WTC11 (cell line): ENCODE measurements around the gene KIAA1755. TPM values are rescaled to one million over a fixed set of nuclear protein-coding genes. Genes with fewer than 3 reads are reported as not detected.
A peak's percentile ranks its signal among the peaks of the same experiment; 100 is the strongest.

Experiments
- ATAC-seq: fragments of 200-7000 bp; cut with Tn5 transposase; 2 replicates; pipeline ENCODE4 v1.10.0; 2021; ENCODE audit warnings: mild to moderate bottlenecking, moderate library complexity
- CTCF ChIA-PET: fragments of 300-600 bp; sonication (Branson Sonifier 250); formaldehyde crosslinking; loops from one replicate; lab custom pipeline; 2021; ENCODE audit warnings: antibody characterized with exemption; lab: Charles Lee
- POLR2A ChIA-PET: fragments of 350-600 bp; sonication (Branson Sonifier 250); formaldehyde crosslinking; loops from one replicate; lab custom pipeline; 2021; ENCODE audit warnings: antibody characterized with exemption; lab: Charles Lee
- DNase-seq: peaks from one replicate; pipeline ENCODE4 v3.0.0; 2021; ENCODE audit warnings: low spot score
- H3K27ac Mint-ChIP-seq: 2 replicates; pipeline ENCODE4 v1.8.0; 2021; ENCODE audit warnings: mixed read lengths
- H3K27me3 Mint-ChIP-seq: 2 replicates; pipeline ENCODE4 v1.8.0; 2021; ENCODE audit warnings: low read depth, mild to moderate bottlenecking, moderate library complexity, mixed read lengths
- H3K36me3 Mint-ChIP-seq: 2 replicates; pipeline ENCODE4 v1.8.0; 2021; ENCODE audit warnings: mixed read lengths
- H3K4me1 Mint-ChIP-seq: 2 replicates; pipeline ENCODE4 v1.8.0; 2022; ENCODE audit warnings: mixed read lengths
- H3K4me3 Mint-ChIP-seq: 2 replicates; pipeline ENCODE4 v1.8.0; 2021; ENCODE audit warnings: mild to moderate bottlenecking, moderate library complexity, mixed read lengths
- H3K9me3 Mint-ChIP-seq: 2 replicates; pipeline ENCODE4 v1.8.0; 2021; ENCODE audit warnings: mixed read lengths
- CREB1 ChIP-seq: sonication (generic); formaldehyde crosslinking; IDR thresholded peaks from 2 replicates; pipeline ENCODE4 v1.8.0; 2023; ENCODE audit warnings: mild to moderate bottlenecking, missing genetic modification reagents
- ELF4 ChIP-seq: sonication (generic); formaldehyde crosslinking; IDR thresholded peaks from 2 replicates; pipeline ENCODE4 v1.8.1; 2022; ENCODE audit warnings: low read depth, mild to moderate bottlenecking, moderate library complexity, missing genetic modification reagents
- ETV6 ChIP-seq: sonication (generic); formaldehyde crosslinking; IDR thresholded peaks from 2 replicates; pipeline ENCODE4 v1.8.1; 2022; ENCODE audit warnings: mild to moderate bottlenecking, missing genetic modification reagents
- FOXP1 ChIP-seq: sonication (generic); formaldehyde crosslinking; IDR thresholded peaks from 2 replicates; pipeline ENCODE4 v1.8.0; 2022; ENCODE audit warnings: missing genetic modification reagents, mild to moderate bottlenecking, moderate library complexity, borderline replicate concordance
- HMGA2 ChIP-seq: fragments of 250-450 bp; sonication (Bioruptor Pico); IDR thresholded peaks from 2 replicates; pipeline ENCODE4 v1.4.0; 2021; ENCODE audit warnings: mild to moderate bottlenecking, moderate library complexity
- NR2C2 ChIP-seq: sonication (generic); formaldehyde crosslinking; IDR thresholded peaks from 2 replicates; pipeline ENCODE4 v1.8.0; 2022; ENCODE audit warnings: mild to moderate bottlenecking, missing genetic modification reagents
- SOX15 ChIP-seq: fragments of 250-450 bp; sonication (Bioruptor Pico); IDR thresholded peaks from 2 replicates; pipeline ENCODE4 v1.9.0; 2021; ENCODE audit warnings: mild to moderate bottlenecking
- TEAD4 ChIP-seq: sonication (generic); formaldehyde crosslinking; IDR thresholded peaks from 2 replicates; pipeline ENCODE4 v1.8.0; 2022; ENCODE audit warnings: mild to moderate bottlenecking, missing genetic modification reagents
- TP53 ChIP-seq: sonication (generic); formaldehyde crosslinking; IDR thresholded peaks from 2 replicates; pipeline ENCODE4 v1.8.1; 2023; ENCODE audit warnings: mild to moderate bottlenecking, missing genetic modification reagents
- ZNF263 ChIP-seq: sonication (generic); formaldehyde crosslinking; IDR thresholded peaks from 2 replicates; pipeline ENCODE4 v1.8.1; 2022; ENCODE audit warnings: low read depth, mild to moderate bottlenecking, moderate library complexity, missing genetic modification reagents
- ZNF317 ChIP-seq: sonication (generic); formaldehyde crosslinking; IDR thresholded peaks from 2 replicates; pipeline ENCODE4 v1.8.1; 2023; ENCODE audit warnings: low read depth, mild to moderate bottlenecking, moderate library complexity, missing genetic modification reagents, borderline replicate concordance
- total RNA-seq: library from RNA; stranded (reverse); gene quantifications from 3 replicates; pipeline ENCODE4 v1.2.3, GENCODE V29; 2021
- TF ChIP-seq, protein P1 (sequence below): fragments of 200-600 bp; IDR thresholded peaks from 2 replicates; pipeline ENCODE4 v1.8.0; 2022; ENCODE audit warnings: antibody characterized with exemption
- TF ChIP-seq, protein P2 (sequence below): sonication (generic); formaldehyde crosslinking; IDR thresholded peaks from 2 replicates; pipeline ENCODE4 v1.8.0; 2022; ENCODE audit warnings: mild to moderate bottlenecking, missing genetic modification reagents
- TF ChIP-seq, protein P3 (sequence below): sonication (generic); formaldehyde crosslinking; IDR thresholded peaks from 2 replicates; pipeline ENCODE4 v1.8.0; 2023; ENCODE audit warnings: mild to moderate bottlenecking, missing genetic modification reagents
- TF ChIP-seq, protein P4 (sequence below): sonication (generic); formaldehyde crosslinking; IDR thresholded peaks from 2 replicates; pipeline ENCODE4 v1.8.1; 2022; ENCODE audit warnings: low read depth, mild to moderate bottlenecking, moderate library complexity, missing genetic modification reagents, borderline replicate concordance
- TF ChIP-seq, protein P5 (sequence below): fragments of 250-450 bp; sonication (Bioruptor Pico); IDR thresholded peaks from 2 replicates; pipeline ENCODE4 v1.9.0; 2021; ENCODE audit warnings: mild to moderate bottlenecking
- TF ChIP-seq, protein P6 (sequence below): sonication (generic); formaldehyde crosslinking; IDR thresholded peaks from 2 replicates; pipeline ENCODE4 v1.8.0; 2022; ENCODE audit warnings: mild to moderate bottlenecking, missing genetic modification reagents
- TF ChIP-seq, protein P7 (sequence below): sonication (generic); formaldehyde crosslinking; IDR thresholded peaks from 2 replicates; pipeline ENCODE4 v1.8.0; 2023; ENCODE audit warnings: missing genetic modification reagents
- TF ChIP-seq, protein P8 (sequence below): sonication (generic); formaldehyde crosslinking; IDR thresholded peaks from 2 replicates; pipeline ENCODE4 v1.8.1; 2023; ENCODE audit warnings: mild to moderate bottlenecking, missing genetic modification reagents
- TF ChIP-seq, protein P9 (sequence below): sonication (generic); formaldehyde crosslinking; IDR thresholded peaks from 2 replicates; pipeline ENCODE4 v1.8.0; 2022; ENCODE audit warnings: mild to moderate bottlenecking, missing genetic modification reagents

Gene KIAA1755
- total RNA-seq, 1 experiment from 2014 or later: 0.50 TPM

DNA sequence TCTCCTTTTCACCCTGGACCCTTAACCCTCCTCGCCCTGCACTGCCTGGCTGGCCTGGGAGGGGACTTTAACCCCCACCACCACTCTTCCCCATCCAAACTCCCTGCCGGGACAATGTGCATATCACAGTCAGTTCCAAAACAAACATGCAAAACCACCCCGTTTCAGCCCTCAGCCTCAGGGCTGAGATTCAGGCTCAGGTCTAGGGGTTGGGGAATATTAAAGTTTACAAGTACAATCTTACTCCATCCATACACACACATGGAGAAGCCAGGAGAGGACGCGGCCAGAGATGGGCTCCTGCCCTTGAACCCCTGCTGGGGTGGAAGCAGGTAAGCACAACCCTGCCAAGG is 534 bp downstream of the KIAA1755 start:
- Mint-ChIP-seq H3K36me3 (no peaks in the 10 kb centered on the region), H3K27me3 (peaks cover 33% of the 10 kb centered on the region)

More for the DNA sequence above, 534 bp downstream of the KIAA1755 start:
- ChIA-PET CTCF (no interaction called here), POLR2A (no interaction called here)
- ATAC-seq (no peak; the same call in 1 of the 2 replicates), DNase-seq (no peak)
- TF ChIP-seq, protein P1, sequence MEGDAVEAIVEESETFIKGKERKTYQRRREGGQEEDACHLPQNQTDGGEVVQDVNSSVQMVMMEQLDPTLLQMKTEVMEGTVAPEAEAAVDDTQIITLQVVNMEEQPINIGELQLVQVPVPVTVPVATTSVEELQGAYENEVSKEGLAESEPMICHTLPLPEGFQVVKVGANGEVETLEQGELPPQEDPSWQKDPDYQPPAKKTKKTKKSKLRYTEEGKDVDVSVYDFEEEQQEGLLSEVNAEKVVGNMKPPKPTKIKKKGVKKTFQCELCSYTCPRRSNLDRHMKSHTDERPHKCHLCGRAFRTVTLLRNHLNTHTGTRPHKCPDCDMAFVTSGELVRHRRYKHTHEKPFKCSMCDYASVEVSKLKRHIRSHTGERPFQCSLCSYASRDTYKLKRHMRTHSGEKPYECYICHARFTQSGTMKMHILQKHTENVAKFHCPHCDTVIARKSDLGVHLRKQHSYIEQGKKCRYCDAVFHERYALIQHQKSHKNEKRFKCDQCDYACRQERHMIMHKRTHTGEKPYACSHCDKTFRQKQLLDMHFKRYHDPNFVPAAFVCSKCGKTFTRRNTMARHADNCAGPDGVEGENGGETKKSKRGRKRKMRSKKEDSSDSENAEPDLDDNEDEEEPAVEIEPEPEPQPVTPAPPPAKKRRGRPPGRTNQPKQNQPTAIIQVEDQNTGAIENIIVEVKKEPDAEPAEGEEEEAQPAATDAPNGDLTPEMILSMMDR: no peak
- TF ChIP-seq, protein P2, sequence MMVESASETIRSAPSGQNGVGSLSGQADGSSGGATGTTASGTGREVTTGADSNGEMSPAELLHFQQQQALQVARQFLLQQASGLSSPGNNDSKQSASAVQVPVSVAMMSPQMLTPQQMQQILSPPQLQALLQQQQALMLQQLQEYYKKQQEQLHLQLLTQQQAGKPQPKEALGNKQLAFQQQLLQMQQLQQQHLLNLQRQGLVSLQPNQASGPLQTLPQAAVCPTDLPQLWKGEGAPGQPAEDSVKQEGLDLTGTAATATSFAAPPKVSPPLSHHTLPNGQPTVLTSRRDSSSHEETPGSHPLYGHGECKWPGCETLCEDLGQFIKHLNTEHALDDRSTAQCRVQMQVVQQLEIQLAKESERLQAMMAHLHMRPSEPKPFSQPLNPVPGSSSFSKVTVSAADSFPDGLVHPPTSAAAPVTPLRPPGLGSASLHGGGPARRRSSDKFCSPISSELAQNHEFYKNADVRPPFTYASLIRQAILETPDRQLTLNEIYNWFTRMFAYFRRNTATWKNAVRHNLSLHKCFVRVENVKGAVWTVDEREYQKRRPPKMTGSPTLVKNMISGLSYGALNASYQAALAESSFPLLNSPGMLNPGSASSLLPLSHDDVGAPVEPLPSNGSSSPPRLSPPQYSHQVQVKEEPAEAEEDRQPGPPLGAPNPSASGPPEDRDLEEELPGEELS (CRISPR knock-in tag): no peak
- TF ChIP-seq ETV6 (no peak), NR2C2 (CRISPR knock-in tag) (no peak), ZNF263 (CRISPR knock-in tag) (no peak), SOX15 (CRISPR knock-in tag) (no peak), HMGA2 (CRISPR knock-in tag) (no peak), ZNF317 (CRISPR knock-in tag) (no peak), ELF4 (CRISPR knock-in tag) (no peak), FOXP1 (CRISPR knock-in tag) (no peak), TEAD4 (CRISPR knock-in tag) (no peak), CREB1 (CRISPR knock-in tag) (no peak), TP53 (no peak)
- TF ChIP-seq, protein P3, sequence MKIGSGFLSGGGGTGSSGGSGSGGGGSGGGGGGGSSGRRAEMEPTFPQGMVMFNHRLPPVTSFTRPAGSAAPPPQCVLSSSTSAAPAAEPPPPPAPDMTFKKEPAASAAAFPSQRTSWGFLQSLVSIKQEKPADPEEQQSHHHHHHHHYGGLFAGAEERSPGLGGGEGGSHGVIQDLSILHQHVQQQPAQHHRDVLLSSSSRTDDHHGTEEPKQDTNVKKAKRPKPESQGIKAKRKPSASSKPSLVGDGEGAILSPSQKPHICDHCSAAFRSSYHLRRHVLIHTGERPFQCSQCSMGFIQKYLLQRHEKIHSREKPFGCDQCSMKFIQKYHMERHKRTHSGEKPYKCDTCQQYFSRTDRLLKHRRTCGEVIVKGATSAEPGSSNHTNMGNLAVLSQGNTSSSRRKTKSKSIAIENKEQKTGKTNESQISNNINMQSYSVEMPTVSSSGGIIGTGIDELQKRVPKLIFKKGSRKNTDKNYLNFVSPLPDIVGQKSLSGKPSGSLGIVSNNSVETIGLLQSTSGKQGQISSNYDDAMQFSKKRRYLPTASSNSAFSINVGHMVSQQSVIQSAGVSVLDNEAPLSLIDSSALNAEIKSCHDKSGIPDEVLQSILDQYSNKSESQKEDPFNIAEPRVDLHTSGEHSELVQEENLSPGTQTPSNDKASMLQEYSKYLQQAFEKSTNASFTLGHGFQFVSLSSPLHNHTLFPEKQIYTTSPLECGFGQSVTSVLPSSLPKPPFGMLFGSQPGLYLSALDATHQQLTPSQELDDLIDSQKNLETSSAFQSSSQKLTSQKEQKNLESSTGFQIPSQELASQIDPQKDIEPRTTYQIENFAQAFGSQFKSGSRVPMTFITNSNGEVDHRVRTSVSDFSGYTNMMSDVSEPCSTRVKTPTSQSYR (CRISPR knock-in tag): no peak
- TF ChIP-seq, protein P4, sequence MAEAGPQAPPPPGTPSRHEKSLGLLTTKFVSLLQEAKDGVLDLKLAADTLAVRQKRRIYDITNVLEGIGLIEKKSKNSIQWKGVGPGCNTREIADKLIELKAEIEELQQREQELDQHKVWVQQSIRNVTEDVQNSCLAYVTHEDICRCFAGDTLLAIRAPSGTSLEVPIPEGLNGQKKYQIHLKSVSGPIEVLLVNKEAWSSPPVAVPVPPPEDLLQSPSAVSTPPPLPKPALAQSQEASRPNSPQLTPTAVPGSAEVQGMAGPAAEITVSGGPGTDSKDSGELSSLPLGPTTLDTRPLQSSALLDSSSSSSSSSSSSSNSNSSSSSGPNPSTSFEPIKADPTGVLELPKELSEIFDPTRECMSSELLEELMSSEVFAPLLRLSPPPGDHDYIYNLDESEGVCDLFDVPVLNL: no peak
- TF ChIP-seq, protein P5, sequence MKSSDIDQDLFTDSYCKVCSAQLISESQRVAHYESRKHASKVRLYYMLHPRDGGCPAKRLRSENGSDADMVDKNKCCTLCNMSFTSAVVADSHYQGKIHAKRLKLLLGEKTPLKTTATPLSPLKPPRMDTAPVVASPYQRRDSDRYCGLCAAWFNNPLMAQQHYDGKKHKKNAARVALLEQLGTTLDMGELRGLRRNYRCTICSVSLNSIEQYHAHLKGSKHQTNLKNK: no peak
- TF ChIP-seq, protein P6, sequence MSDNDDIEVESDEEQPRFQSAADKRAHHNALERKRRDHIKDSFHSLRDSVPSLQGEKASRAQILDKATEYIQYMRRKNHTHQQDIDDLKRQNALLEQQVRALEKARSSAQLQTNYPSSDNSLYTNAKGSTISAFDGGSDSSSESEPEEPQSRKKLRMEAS: no peak
- TF ChIP-seq, protein P7, sequence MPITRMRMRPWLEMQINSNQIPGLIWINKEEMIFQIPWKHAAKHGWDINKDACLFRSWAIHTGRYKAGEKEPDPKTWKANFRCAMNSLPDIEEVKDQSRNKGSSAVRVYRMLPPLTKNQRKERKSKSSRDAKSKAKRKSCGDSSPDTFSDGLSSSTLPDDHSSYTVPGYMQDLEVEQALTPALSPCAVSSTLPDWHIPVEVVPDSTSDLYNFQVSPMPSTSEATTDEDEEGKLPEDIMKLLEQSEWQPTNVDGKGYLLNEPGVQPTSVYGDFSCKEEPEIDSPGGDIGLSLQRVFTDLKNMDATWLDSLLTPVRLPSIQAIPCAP (CRISPR knock-in tag): no peak
- TF ChIP-seq, protein P8, sequence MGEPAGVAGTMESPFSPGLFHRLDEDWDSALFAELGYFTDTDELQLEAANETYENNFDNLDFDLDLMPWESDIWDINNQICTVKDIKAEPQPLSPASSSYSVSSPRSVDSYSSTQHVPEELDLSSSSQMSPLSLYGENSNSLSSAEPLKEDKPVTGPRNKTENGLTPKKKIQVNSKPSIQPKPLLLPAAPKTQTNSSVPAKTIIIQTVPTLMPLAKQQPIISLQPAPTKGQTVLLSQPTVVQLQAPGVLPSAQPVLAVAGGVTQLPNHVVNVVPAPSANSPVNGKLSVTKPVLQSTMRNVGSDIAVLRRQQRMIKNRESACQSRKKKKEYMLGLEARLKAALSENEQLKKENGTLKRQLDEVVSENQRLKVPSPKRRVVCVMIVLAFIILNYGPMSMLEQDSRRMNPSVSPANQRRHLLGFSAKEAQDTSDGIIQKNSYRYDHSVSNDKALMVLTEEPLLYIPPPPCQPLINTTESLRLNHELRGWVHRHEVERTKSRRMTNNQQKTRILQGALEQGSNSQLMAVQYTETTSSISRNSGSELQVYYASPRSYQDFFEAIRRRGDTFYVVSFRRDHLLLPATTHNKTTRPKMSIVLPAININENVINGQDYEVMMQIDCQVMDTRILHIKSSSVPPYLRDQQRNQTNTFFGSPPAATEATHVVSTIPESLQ: no peak
- TF ChIP-seq, protein P9, sequence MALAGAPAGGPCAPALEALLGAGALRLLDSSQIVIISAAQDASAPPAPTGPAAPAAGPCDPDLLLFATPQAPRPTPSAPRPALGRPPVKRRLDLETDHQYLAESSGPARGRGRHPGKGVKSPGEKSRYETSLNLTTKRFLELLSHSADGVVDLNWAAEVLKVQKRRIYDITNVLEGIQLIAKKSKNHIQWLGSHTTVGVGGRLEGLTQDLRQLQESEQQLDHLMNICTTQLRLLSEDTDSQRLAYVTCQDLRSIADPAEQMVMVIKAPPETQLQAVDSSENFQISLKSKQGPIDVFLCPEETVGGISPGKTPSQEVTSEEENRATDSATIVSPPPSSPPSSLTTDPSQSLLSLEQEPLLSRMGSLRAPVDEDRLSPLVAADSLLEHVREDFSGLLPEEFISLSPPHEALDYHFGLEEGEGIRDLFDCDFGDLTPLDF: no peak
- Mint-ChIP-seq H3K4me1 (peaks cover 10% of the 10 kb centered on the region), H3K9me3 (no peaks in the 10 kb centered on the region), H3K27ac (no peak overlapping the region), H3K4me3 (peak overlapping the region; percentile 67)
